ENCODE measurements around the gene RWDD2A.
A peak's percentile ranks its signal among the peaks of the same experiment; 100 is the strongest.
"Not testable (repeated sequence)": the region's sequence is repeated elsewhere in the genome, so short reads cannot be mapped to it uniquely, and the experiment has no call there.

Gene RWDD2A

DNA sequence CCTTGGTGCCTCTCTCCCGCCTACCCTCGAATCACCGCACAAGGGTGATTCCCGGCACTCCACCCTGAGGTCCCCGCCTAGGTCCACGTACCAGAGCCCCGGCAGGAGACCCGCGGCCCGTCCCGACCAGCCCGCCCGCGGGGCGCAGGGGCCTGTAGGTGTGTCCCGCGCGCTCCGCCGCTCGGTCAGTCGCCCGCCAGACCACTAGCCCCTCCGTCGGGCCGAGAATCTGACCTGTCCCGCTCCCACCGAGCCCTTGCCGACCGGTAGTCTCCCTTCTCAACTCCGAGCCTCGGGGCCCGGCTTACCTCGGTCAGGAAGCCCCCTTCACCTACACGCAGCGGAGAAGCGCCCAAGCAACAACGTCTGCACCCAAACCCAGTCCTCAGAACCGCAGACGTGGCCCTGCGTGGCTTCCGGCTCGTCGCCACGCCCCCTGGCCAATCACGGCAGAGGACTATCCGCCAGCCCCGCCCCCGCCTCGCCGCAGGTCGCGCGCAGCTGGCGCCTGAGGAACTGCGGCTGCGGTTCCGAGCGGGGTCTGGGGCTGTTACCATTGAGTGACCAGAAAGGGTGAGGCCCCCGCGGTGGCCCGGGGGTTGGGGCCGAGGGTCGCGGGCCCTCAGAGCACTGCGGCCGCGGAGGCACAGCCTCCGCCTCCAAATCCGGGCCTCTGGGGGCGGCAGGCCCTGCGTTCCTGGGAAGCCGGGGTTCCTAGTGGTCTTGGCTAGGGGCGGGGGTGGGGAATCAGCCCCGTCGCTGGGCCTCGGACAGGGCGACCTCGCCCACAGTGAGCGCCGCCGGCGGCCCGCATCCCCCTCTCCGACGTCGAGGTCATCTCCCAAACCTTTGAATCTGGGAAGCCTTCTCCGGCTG, at the start of gene RWDD2A, which contains the start of gene PGM3:
RWDD2A (plus strand) TSS at position 487 of the 876 bp plus-strand sequence. CDS start 1,095 bp downstream, outside the sequence.
PGM3 (minus strand) TSS at position 395 of the 876 bp plus-strand sequence. CDS start 2,253 bp downstream, outside the sequence.
- FAIRE-seq = no peak

DNA sequence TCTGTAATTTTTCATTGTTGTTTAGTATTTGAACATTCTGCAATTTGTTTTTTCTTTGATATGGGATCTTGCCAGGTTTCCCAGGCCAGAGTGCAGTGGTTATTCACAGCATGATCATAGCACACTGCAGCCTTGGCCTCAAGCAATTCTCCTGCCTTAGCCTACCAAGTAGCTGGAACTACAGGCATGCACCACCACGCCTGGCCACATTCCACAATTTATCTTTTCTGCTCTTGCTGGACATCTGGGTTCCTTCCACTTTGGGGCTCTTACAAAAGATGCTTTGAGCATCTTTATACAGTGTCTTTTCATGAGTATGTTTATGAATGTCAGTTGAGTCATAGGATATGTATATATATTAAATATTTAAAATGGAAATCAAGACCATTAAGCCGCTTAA, 42.0 kb upstream of the RWDD2A start:
- FAIRE-seq = no peak

DNA sequence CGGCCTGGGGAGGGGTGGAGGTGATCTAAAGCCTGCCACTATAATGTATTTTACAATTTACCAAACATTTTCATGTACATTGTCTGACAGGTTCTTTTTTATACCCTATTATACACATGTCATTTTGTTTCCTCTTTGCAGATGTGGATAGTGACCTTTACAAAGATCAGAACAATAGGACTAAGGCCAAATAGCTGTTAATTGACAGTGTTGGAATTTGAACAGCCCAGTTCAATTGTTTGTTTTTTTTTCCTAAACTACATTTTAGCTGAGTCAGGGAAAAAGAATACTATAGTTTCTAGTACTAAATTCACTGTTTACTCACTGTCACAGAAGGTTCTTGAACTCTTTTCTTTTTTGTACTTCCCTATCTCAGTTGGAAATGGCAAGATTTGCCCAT, 40.2 kb upstream of the RWDD2A start:
- no peak for FAIRE-seq

DNA sequence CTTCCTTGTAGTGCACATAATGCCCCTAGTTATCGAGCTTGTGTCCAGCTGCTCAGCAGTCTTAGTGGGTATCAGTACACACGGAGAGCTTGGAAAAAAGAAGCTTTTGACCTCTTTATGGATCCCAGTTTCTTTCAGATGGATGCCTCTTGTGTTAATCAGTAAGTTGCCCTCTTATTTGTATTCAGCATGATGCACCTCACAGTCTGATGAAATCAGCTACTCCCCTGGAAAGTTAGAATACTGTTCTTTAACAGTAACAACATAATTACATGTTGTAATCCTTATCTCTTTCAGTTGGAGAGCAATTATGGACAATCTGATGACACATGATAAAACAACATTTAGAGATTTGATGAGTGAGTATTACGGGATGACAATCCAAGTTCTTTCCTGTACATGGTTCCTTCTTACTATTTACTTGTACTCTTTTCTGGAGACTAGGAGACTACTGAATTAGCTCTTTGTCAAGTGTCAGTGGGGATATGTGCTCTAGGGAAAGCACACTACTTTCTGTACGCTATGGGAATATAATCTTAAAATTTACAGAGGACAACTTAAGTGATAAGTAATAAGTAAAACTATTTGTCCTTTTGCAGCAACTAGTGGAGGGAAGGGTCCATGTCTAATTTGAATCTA, 39.2 kb upstream of the RWDD2A start:
- no peak for FAIRE-seq

DNA sequence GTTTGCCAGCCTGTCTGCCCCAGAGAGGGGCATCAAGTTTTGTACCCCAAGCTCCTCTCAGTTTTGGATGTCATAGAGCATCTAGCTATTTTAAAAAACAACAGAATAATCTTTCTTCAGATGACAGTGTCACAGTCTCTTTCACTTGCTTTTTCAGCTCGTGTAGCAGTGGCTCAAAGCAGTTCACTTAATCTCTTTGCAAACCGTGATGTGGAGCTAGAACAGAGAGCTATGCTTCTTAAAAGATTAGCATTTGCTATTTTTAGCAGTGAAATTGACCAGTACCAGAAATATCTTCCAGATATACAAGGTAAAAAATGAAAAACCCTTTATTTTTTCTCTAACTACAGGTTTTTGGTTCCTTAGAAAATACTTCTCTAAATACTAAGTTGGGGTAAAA, 37.4 kb upstream of the RWDD2A start:
- peak; percentile 21 for FAIRE-seq

DNA sequence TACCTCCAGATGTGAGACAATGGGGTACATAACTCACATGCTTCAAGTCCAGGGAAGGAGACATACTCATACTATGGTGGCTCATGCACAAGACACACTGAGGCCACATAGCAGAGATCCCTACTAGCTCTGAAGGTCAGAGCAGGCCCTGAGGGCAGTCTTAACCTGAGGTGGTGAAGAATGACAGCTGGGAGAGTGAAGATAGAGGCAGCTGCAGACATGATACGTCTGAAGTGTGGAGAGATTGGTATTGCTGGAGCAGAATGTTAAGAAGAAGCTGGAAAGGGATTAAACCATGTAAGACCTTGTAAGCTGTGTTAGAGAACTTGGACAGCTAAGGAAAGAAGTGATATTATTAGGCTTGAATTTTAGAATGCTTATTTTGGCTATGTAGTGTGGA, 33.0 kb upstream of the RWDD2A start:
- FAIRE-seq = no peak

DNA sequence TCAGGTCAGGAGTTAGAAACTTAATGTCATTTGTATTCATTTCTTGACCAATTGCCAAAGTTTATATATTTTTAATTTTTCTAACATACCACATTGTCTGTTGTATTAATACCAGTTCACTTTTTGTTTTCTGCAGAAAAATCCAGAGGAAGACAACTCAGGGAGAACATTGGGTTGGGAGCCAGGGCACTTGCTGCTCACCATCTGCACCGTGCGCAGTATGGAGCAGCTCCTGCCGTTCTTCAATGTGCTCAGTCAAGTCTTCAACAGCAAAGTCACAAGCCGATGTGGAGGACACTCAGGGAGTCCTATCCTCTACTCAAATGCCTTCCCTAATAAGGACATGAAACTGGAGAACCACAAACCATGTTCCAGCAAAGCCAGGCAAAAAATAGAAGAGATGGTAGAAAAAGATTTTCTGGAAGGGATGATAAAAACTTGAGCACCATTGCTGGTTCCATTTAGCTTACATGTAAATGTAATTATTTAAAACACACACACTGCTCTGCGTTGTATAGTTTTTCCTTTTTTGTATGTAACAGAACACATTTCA, 25.4 kb upstream of the RWDD2A start:
- no peak for FAIRE-seq

DNA sequence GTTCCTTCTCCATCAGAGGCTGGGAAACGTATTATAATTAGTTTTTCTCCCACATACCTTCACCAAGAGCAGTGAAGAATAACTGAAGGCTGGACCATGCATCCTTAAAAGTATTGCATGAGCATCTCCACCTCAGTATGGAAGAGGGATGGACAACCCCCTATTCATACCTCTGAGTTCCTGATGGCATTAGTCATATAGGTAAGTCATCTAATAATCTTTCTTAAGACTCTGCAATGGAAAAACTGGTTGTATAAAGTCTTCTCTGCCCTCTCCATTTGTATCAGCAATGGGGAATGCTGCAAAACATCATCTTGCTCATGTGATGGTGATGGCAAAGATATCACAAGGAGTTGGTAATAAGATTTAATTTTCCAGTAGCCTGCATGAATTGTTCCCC, 24.6 kb upstream of the RWDD2A start:
- FAIRE-seq = no peak

DNA sequence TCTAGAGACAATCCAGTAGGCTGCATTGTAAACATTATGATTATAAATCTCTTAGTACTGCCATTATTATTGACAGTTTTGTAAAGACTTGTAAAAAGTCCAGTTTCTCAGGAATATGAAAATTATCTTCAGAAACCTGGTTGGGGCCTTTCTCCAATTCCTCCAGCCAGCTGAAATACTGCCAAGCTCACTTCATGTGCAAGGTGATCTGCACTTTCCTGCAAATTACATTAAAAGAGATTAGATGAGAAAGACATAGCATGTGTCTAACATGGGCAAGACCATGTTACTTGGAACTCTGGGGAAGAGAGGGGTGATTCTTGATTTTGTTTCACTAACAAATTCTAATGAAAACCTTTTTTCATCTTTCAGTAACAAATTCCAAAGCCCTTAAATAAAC, 24.1 kb upstream of the RWDD2A start:
- FAIRE-seq = no peak

DNA sequence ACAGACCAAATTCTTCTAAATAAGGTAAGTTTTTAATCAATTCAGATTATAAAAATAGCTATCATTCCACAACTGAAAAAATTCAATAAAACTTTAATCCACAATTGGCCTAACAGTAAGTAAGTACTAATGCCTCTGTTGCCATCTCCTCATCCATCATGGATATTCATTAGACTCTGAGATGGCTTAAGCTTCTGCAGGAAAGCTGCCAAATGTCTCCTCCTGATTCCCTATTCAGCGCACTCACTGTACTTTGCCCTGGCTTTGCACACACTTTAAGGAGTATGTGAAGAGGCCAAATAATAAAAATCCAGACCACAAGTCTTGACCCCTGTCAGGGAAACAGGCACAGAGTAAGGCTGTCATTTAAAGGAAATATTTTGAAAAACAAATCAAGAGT, 23.6 kb upstream of the RWDD2A start:
- FAIRE-seq = no peak

DNA sequence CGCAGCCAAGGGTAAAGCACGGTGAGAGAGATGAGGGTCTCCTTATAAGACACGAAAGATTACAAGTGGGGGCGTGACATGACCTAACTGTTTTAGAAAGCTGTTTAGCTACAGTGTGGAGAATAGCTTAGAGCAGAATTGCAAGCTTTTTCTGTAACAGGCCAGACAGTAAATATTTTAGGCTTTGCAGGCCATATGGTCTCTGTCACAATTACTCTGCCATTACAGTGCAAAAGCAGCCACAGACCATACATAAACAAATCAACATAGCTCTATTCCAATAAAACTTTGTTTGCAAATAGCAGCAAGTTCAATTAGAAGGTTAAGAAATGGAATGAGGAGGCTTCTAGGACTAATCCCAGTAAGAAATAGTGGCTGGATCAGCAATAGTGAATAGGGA, 16.9 kb upstream of the RWDD2A start:
- no peak for FAIRE-seq

DNA sequence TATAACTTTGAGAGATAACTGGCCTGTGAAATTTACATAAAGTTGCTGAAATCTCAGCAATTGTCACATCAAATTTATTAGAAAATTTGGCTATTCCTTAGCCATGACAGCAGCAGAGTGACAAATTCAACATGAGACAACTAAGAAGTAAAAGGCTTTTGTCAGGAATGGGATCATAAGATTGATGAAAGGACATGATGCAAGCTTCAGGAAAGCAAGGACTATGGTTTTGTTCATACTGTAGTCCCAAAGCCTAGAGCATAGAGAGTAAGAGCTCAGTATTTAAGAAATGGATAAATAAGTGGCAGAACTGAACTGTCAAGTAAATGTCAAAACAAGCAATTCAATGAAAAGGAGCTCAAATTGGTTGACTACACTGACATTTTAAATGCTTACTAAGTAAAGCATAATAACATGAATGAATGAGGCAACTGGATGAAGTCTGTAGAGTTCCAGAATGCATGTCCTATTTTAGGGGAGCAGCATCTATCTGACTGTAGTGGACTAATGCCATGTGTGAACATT, 12.7 kb upstream of the RWDD2A start:
- FAIRE-seq = no peak

DNA sequence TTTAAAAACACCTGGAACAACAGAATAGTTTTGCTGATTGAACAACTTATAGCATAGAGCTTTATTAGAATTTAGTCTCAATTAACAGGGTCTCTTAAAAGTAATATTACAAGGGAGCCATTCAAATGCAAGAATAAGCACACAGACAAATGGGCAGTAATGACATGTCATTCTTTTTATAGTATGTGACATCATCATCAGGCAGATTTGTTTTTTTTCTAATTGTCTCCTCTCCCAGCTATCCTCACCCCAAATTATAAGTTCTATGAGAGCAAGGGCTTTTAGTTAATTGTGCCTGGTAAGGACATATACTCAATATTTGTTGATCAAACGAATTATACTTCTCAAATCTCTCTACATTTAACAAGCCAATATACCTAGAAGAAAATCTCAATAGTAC, 11.0 kb upstream of the RWDD2A start:
- no peak for FAIRE-seq

DNA sequence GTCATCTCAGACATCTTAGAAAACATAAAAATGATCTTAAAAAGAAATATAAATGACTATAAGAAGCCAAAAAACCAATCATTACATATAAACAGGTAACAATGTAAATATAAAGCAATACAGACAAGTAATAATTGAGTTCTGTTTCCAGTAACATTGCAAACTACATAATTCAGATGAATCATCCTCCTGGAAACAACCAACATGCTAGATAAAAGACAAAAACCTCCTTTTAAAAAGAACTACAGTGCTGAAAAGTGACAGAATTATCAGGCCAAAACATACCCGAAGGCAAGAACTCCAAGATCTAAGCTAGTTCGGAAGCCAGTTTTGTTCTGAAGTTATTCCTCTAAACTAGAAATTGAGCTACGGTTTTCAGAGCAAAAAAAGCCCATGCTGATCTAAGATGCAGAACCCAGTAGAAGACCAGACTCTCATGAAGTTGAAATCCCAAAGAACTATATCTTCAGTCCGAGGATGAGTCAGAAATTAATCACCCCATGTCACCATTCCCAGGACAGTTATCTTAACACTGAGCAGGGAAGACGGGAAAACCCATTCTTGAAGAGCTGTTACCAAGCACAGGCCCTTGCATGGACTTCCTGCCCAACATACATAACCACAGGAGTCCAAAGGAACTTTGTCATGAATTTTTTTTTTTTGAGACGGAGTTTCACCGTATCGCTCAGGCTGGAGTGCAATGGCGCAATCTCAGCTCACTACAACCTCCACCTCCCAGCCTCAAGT, 9.9 kb upstream of the RWDD2A start:
- no peak for FAIRE-seq

DNA sequence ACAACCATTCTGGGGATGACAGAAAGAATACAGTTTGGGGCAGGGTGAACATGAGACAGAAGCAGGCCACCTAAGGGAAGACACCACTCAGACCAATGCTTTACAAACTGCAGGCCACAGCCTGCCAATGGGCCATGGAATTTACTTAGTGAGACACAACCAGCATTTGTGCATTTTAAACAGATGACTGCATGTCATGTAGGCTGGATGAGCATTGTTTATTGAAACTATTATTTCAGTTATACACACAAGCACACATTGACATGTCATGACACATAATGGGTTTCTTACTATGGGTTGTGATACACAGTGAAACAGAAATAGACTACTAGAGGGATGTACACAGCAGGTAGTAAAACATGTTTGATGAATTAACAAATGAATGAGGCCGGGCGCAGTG, 8.1 kb upstream of the RWDD2A start:
- no peak for FAIRE-seq

DNA sequence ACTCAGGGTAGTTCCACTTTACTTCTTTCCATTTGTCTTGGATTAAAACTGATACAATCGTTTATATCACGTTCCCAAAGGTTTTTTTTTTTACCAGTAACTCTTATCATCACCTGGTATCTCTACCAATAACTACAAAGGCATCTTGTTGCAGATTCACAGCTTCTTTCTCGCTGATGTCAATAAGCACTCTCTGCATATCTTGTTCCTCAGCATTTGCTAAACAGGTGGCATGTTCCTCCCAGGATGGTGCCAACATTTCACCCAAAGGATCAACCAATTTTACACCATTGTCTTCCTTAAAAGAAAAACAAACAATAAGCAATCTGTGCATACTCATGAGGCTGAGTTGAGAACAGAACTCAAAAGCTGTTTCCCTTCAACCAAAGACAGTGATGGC, 4.7 kb upstream of the RWDD2A start:
- no peak for FAIRE-seq

DNA sequence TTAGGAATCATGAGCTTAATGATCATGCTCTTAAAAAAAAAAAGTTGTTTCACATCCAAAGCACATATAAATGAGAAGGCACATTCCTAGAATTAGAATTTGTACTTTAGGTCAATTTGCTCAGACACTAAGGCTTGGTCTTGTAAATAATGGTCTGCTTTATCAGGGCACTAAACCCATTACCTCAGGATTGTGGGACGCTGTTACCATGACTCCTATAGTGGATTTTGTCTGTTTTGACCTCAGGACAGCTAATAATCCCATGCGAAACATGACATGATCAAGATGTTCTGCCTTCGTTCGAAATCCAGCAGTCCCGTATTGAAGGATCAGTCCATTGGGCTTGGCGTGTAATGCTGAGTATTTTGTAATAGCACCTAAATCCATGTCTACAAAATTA, 2.5 kb upstream of the RWDD2A start:
- FAIRE-seq = no peak

DNA sequence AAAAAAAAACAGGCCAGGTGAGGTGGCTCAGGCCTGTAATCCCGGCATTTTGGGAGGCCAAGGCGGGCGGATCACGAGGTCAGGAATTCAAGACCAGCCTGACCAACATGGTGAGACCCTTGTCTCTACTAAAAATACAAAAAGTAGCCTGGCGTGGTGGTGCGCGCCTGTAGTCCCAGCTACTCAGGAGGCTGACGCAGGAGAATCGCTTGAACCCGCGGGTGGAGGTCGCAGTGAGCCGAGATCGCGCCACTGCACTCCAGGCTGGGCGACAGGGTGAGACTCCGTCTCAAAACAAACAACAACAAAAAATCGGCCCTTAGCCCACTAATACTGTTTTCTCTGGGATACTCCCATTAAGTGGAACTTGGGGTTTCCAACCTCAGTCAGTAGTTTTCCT, 1.2 kb upstream of the RWDD2A start:
- not testable (repeated sequence) for FAIRE-seq

DNA sequence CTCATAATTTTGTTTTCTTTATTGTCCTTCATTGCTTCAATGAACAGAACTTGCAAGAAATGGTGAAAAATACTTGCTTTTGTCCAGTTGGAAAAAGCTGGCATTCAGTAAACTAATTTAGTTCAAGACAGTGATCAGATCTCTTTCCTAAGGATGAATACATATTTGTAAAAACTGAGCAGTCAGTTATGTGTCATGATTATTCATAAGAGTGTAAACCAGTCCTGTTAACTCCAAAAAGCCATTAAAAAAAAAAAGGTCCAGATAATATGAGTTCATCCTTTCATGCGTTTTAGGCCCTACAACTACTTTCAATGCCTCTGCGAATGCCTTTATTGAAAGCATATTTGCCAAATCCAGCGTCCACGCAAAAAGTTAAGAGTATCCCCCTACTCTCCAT, 701 bp upstream of the RWDD2A start:
- FAIRE-seq = no peak

DNA sequence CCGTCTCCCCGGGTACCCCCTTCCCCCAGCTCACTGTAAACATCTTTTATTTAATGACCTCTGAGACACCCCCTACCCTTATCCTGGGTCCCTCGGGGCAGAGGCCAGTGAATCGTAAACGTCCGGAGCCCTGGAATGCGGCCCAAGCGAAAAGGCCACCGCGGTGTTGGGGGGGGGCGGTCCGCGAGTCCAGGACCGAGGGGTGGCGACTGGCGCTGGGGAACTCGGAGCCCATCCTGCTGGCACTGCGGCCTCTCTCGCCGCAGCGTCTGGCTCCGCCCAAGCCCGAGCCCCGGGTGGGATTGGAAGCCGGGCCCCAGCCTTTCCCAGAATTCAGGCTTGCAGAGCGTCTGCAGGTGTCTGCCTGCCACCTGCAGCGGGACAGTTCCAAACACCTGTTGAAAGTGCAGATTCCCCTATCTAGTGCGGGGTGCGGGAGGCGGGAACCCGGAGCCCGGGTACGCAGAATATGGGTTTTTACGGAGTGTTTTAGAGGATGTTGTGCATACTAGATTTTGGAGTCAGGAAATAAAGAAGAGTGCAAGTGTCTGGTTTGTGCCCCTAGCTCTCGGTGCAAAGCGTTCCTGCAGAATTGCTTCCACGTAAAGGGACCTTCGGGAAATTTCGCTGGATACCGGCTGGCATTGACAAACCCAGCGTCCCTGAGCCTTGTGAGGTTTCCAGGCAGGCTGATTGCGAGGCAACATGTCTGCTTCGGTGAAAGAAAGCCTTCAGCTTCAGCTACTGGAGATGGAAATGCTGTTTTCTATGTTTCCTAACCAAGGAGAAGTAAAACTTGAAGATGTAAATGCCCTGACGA, 800 bp downstream of the RWDD2A start:
- FAIRE-seq = no peak

DNA sequence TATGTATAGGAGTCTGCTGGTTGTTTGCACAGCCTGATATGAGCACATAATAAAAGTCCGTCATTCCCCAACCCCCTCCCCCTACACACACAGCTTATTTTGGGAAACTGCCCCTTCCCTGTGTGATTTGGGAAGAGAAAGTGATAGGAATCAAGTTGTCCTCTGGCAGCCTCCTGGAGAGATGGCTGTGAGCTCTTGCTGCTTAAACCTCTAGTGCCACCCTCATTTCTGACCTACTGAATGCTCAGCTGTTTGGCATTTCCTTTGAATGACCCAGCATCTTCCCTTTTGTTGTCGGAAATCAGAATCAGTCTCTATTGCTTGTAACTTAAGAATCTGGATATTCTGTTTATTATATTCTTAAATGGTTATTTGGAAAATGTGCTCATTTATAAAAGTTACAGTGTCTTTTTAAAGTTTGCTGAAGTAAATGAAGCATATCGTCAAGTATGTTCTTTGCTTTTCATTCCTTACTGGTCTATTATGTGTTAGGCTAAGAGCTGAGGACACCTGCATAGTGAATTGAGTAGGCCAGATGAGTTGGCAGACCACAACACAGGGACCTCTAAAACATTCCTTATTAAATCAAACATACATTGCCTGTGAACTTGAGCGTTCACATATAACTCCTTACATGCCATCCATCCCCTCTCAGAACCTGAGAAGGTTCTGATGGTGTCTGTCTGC, 5.5 kb downstream of the RWDD2A start:
- FAIRE-seq = no peak

All from colon (tissue), 2 donors.